CD4-positive, alpha-beta memory T cell (primary cell): ENCODE results near the gene SKAP2. TPM values are rescaled to one million over a fixed set of nuclear protein-coding genes. Genes with fewer than 3 reads are reported as not detected.

Source experiments
- CTCF ChIA-PET: fragments of 350-600 bp; sonication (Branson Sonifier 250); formaldehyde crosslinking; loops from one replicate; lab custom pipeline; 2021; ENCODE audit warnings: inconsistent platforms; ENCODE audit not compliant: partially characterized antibody; lab: Charles Lee
- POLR2A ChIA-PET: fragments of 350-600 bp; sonication (Branson Sonifier 250); formaldehyde crosslinking; loops from one replicate; lab custom pipeline; 2021; ENCODE audit not compliant: partially characterized antibody; lab: Charles Lee
- DNase-seq, 5 donors: peaks; one replicate each; pipeline versions ENCODE4 v3.0.0 to v3.0.0-alpha.2; 2020 to 2022; ENCODE audit warnings: mixed read lengths in 1 of 5
- H3K27ac ChIP-seq: one replicate; pipeline ENCODE4 v1.7.0; 2013; ENCODE audit warnings: low read depth, low read length
- H3K27me3 ChIP-seq: 2 replicates; pipeline ENCODE4 v1.7.0; 2013; ENCODE audit warnings: mild to moderate bottlenecking, low read length, moderate library complexity; ENCODE audit not compliant: insufficient read depth
- H3K36me3 ChIP-seq: 2 replicates; pipeline ENCODE4 v1.7.0; 2013; ENCODE audit warnings: mild to moderate bottlenecking, low read length, moderate library complexity; ENCODE audit not compliant: insufficient read depth
- H3K4me1 ChIP-seq: 2 replicates; pipeline ENCODE4 v1.7.0; 2013; ENCODE audit warnings: mild to moderate bottlenecking, low read length, moderate library complexity; ENCODE audit not compliant: insufficient read depth
- H3K4me3 ChIP-seq, 2 donors: one replicate each; pipeline ENCODE4 v1.7.0; 2013; ENCODE audit warnings: low read length in 2 of 2, mild to moderate bottlenecking in 1 of 2
- H3K9me3 ChIP-seq, 2 donors: one replicate each; pipeline ENCODE4 v1.7.0; 2013; ENCODE audit warnings: low read length in 2 of 2, control low read depth in 1 of 2; ENCODE audit not compliant: control insufficient read depth in 1 of 2
- H3K27ac Mint-ChIP-seq, 7 donors: one replicate each; pipeline ENCODE4 v1.8.0; 2020 to 2021; ENCODE audit warnings: mixed read lengths in 7 of 7, mild to moderate bottlenecking in 6 of 7, inconsistent platforms in 3 of 7, moderate library complexity in 3 of 7
- H3K27me3 Mint-ChIP-seq, 2 donors: one replicate each; pipeline ENCODE4 v1.8.0; 2020 to 2021; ENCODE audit warnings: mixed read lengths in 2 of 2
- H3K36me3 Mint-ChIP-seq, 2 donors: one replicate each; pipeline ENCODE4 v1.8.0; 2020 to 2021; ENCODE audit warnings: mixed read lengths in 2 of 2, inconsistent platforms in 1 of 2, mild to moderate bottlenecking in 1 of 2
- H3K4me1 Mint-ChIP-seq, 4 donors: one replicate each; pipeline ENCODE4 v1.8.0; 2020 to 2021; ENCODE audit warnings: mixed read lengths in 4 of 4, mild to moderate bottlenecking in 1 of 4
- H3K4me3 Mint-ChIP-seq, 8 donors: one replicate each; pipeline ENCODE4 v1.8.0; 2020 to 2021; ENCODE audit warnings: mixed read lengths in 8 of 8, mild to moderate bottlenecking in 7 of 8, moderate library complexity in 6 of 8, inconsistent platforms in 3 of 8
- H3K9me3 Mint-ChIP-seq, 8 donors: one replicate each; pipeline ENCODE4 v1.8.0; 2020 to 2021; ENCODE audit warnings: mixed read lengths in 8 of 8, mild to moderate bottlenecking in 5 of 8, inconsistent platforms in 3 of 8, moderate library complexity in 1 of 8
- intact Hi-C: fragments of 100-400 bp; cut with micrococcal nuclease; formaldehyde crosslinking; loops from one replicate; pipeline ENCODE4 v1.15.1; 2023
- polyA plus RNA-seq, 2 donors: library from polyadenylated mRNA; unstranded; fragments of 300-500 nt; fragmentation: Illumina TruSeq; gene quantifications; one replicate each; pipeline ENCODE4 v1.2.3, GENCODE V29; 2021
- total RNA-seq, 2 experiments: library from RNA; stranded (reverse); gene quantifications; one replicate each; pipeline ENCODE4 v1.2.3, GENCODE V29; 2021

The SKAP2 gene
- total and polyA plus RNA-seq, 4 experiments from 2014 or later: 6.8 to 25.6 (median 11.3) TPM

DNA sequence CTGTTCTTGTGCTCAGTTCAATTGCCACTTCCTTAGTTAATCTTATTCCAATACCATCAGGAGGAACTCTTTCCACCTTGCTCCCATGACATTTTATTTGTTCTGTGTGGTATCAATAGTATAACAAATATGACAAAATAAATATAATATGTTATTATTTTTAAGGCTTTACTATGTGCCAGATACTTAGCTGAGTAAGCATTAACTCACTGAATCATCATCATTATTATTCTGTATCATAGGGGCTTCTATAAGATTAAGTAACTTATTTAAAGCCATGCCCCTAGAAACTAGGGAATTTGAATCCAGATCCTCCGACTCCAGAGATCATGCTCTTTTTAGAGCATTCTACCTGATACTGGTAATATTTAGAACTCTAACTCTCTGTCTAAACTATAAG lies 33.5 kb upstream of the SKAP2 start:
- POLR2A ChIA-PET: no interaction called here
- no peak overlapping the region for H3K27ac Mint-ChIP-seq
- H3K4me3 Mint-ChIP-seq: no peak overlapping the region
- no peaks in the 10 kb centered on the region for H3K4me1 Mint-ChIP-seq
- CTCF ChIA-PET: interaction anchor here (1.1 to 1.4 kb wide), 2 partner anchors 10 to 282 kb away, joined by 3 read pairs; no protein-coding TSS in a partner anchor
- no peaks in the 10 kb centered on the region for H3K36me3 Mint-ChIP-seq
- no peak overlapping the region for H3K4me3 ChIP-seq
- H3K4me1 ChIP-seq: no peaks in the 10 kb centered on the region
- H3K27me3 Mint-ChIP-seq: peaks cover 17 to 18% of the 10 kb centered on the region in 2 donors
- DNase-seq: no peak
- peaks cover 8% of the 10 kb centered on the region for H3K27me3 ChIP-seq
- no peaks in the 10 kb centered on the region for H3K36me3 ChIP-seq
- peaks cover 0 to 2% (median 0%) of the 10 kb centered on the region in 8 donors for H3K9me3 Mint-ChIP-seq
- intact Hi-C loops: no loop called here
- no peak overlapping the region for H3K27ac ChIP-seq
- no peaks in the 10 kb centered on the region for H3K9me3 ChIP-seq

DNA sequence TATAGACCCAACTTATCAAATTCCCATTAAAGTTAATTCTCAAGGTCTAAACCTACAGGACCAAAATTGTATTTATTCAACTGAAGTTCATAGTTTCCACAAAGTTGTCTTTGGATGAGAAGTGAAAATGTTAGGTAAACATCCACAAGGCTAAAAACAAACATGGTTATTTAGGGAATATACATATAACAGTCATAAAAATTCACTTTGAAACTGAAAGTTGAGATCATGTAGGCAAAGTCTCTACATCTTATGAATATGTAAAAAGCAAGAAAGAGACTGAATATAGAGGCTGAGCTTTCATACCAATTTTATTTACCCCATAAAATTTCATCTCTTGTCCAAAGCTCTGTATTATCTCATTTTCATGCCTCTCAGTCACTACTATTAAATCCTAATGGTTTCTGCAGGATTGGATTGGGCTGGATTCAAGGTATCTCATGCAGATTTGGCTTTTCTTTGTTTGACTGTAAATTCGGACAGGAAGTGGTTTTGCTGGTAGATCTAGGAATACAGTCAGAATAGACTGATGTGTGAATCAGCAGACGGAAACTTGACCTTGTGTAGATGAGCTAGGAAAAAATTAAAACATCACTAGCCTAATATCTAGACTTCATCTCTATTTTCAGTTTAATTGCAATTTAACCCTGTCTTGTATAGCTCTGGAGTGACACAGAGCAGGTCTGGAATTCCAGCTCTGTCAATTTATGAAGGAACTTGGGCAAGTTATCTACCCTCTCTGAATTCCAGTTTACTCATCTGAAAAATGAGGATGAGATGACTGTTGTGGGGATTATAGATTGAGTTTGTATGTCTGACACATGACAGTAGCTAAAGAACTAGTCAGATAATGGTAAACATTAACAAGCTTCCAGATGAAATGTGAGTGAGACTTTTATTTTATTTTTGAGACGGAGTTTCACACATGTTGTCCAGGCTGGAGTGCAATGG lies 27.3 kb upstream of the SKAP2 start:
- Histone ChIP-seq H3K4me3 (no peak overlapping the region), H3K27me3 (no peaks in the 10 kb centered on the region), H3K36me3 (no peaks in the 10 kb centered on the region), H3K4me1 (no peaks in the 10 kb centered on the region), H3K9me3 (no peaks in the 10 kb centered on the region), H3K27ac (no peak overlapping the region)
- H3K9me3 Mint-ChIP-seq: peaks cover 0 to 3% (median 0%) of the 10 kb centered on the region in 8 donors
- H3K27me3 Mint-ChIP-seq: peaks cover 10 to 14% of the 10 kb centered on the region in 2 donors
- H3K27ac Mint-ChIP-seq: no peak overlapping the region
- CTCF ChIA-PET: no interaction called here
- POLR2A ChIA-PET: no interaction called here
- intact Hi-C loops: no loop called here
- no peaks in the 10 kb centered on the region for H3K4me1 Mint-ChIP-seq
- DNase-seq: no peak
- H3K4me3 Mint-ChIP-seq: no peak overlapping the region
- no peaks in the 10 kb centered on the region for H3K36me3 Mint-ChIP-seq

DNA sequence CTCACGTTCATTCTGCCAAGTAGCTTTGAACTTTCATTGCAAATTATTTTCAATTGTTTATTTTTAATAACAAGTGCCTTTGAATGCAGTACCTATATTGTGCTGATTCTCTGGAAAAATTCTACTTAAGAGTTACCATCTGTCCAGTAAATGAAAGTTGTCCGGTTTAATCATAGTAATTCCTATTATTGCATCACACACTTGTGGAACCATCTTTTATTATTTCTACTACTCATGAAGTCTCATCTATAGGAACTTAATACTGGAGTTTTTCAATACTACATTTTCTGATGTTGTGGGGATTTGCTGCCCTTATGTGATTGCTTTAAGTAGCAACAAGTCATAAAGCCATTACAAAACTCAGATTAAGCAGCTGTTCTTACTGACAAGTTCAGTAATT lies 16.5 kb upstream of the SKAP2 start:
- H3K27ac Mint-ChIP-seq: no peak overlapping the region
- peaks cover 0 to 3% of the 10 kb centered on the region in 2 donors for H3K36me3 Mint-ChIP-seq
- H3K4me1 Mint-ChIP-seq: no peaks in the 10 kb centered on the region
- no peaks in the 10 kb centered on the region for H3K4me1 ChIP-seq
- H3K4me3 Mint-ChIP-seq: no peak overlapping the region
- H3K27me3 Mint-ChIP-seq: peaks cover 10 to 13% of the 10 kb centered on the region in 2 donors
- peaks cover 2 to 25% (median 15%) of the 10 kb centered on the region in 8 donors for H3K9me3 Mint-ChIP-seq
- H3K27me3 ChIP-seq: no peaks in the 10 kb centered on the region
- no peak overlapping the region for H3K27ac ChIP-seq
- intact Hi-C loops: no loop called here
- ChIA-PET CTCF (interaction anchor here (1.0 kb wide), 1 partner anchor 27 kb away, joined by 3 read pairs; no protein-coding TSS in a partner anchor), POLR2A (no interaction called here)
- no peaks in the 10 kb centered on the region for H3K36me3 ChIP-seq
- H3K4me3 ChIP-seq: no peak overlapping the region
- H3K9me3 ChIP-seq: no peaks in the 10 kb centered on the region
- no peak for DNase-seq

- no peak overlapping the region for H3K4me3 ChIP-seq
- H3K9me3 Mint-ChIP-seq: peaks cover 0 to 13% (median 5%) of the 10 kb centered on the region in 8 donors
- no peak overlapping the region for H3K27ac Mint-ChIP-seq
- no peak for DNase-seq
- no peaks in the 10 kb centered on the region for H3K4me1 Mint-ChIP-seq
- no peaks in the 10 kb centered on the region for H3K9me3 ChIP-seq
- H3K27me3 Mint-ChIP-seq: peaks cover 11 to 17% of the 10 kb centered on the region in 2 donors
- H3K27me3 ChIP-seq: no peaks in the 10 kb centered on the region
- ChIA-PET CTCF (no interaction called here), POLR2A (no interaction called here)
- no peak overlapping the region for H3K4me3 Mint-ChIP-seq
- intact Hi-C loops: no loop called here
- H3K36me3 Mint-ChIP-seq: no peaks in the 10 kb centered on the region
- H3K4me1 ChIP-seq: no peaks in the 10 kb centered on the region
- no peak overlapping the region for H3K27ac ChIP-seq
- H3K36me3 ChIP-seq: no peaks in the 10 kb centered on the region
Measured at GRCh38 chr7:26879671-26880070, 15.3 kb upstream of the SKAP2 start.

- ChIA-PET POLR2A (no interaction called here), CTCF (no interaction called here)
- no peaks in the 10 kb centered on the region for H3K9me3 ChIP-seq
- H3K4me3 ChIP-seq: no peak overlapping the region
- intact Hi-C loops: no loop called here
- Mint-ChIP-seq H3K36me3 (peaks cover 0 to 9% of the 10 kb centered on the region in 2 donors), H3K4me1 (peaks cover 4 to 20% (median 12%) of the 10 kb centered on the region in 4 donors), H3K27ac (no peak overlapping the region), H3K4me3 (no peak overlapping the region), H3K27me3 (peaks cover 21 to 27% of the 10 kb centered on the region in 2 donors), H3K9me3 (peaks cover 0 to 2% (median 0%) of the 10 kb centered on the region in 8 donors)
- H3K27ac ChIP-seq: no peak overlapping the region
- no peaks in the 10 kb centered on the region for H3K36me3 ChIP-seq
- peaks cover 11% of the 10 kb centered on the region for H3K4me1 ChIP-seq
- peaks cover 6% of the 10 kb centered on the region for H3K27me3 ChIP-seq
- DNase-seq: no peak
Measured at GRCh38 chr7:26868841-26869495, 4.6 kb upstream of the SKAP2 start.

DNA sequence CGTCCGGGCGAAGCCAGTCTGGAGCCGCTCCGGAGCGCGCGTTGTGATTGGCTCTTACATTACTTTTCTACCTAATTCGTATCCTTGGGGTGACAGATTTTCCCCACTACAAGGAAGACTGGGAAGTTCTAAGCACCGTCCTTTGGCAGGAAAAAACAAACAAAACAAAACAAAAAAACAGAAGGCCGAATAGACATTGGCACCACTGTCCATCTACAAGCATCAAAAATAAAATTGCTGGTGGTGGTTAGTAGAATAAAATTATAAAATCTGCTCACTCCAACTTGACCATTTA lies 651 bp upstream of the SKAP2 start:
- DNase-seq: no peak
- Mint-ChIP-seq H3K4me1 (peaks cover 9 to 26% (median 18%) of the 10 kb centered on the region in 4 donors), H3K36me3 (peaks cover 0 to 10% of the 10 kb centered on the region in 2 donors), H3K27me3 (peaks cover 16 to 20% of the 10 kb centered on the region in 2 donors), H3K27ac (peak overlapping the region; percentile 63 to 96 (median 91)), H3K4me3 (peak overlapping the region; percentile 84 to 97 (median 92)), H3K9me3 (peaks cover 0 to 2% (median 0%) of the 10 kb centered on the region in 8 donors)
- intact Hi-C loops: no loop called here
- no peaks in the 10 kb centered on the region for H3K36me3 ChIP-seq
- H3K9me3 ChIP-seq: no peaks in the 10 kb centered on the region
- H3K4me1 ChIP-seq: peaks cover 22% of the 10 kb centered on the region
- ChIA-PET CTCF (interaction anchor here (1.5 kb wide), 1 partner anchor 8 kb away, joined by 3 read pairs; no protein-coding TSS in a partner anchor), POLR2A (no interaction called here)
- peaks cover 6% of the 10 kb centered on the region for H3K27me3 ChIP-seq
- peak overlapping the region; percentile 54 for H3K27ac ChIP-seq
- peak overlapping the region; percentile 72 to 78 for H3K4me3 ChIP-seq
